MCF 10A (cell line): ENCODE results near the gene ALOX12B. TPM values are rescaled to one million over a fixed set of nuclear protein-coding genes. Genes with fewer than 3 reads are reported as not detected.

ENCODE experiments used
- BruUV-seq: library from RNA; stranded (reverse); fragments of 400-500 nt; replicated peaks from 2 replicates; lab custom pipeline; 2021; lab: Mats Ljungman, UMichigan
- CTCF ChIA-PET: fragments of 300-600 bp; sonication (Branson Sonifier 250); formaldehyde crosslinking; extraction: SDS; loops from one replicate; lab custom pipeline; 2021; ENCODE audit warnings: antibody characterized with exemption, inconsistent platforms; lab: Yijun Ruan, JAX
- POLR2A ChIA-PET: fragments of 300-600, 350-650 bp; sonication (Branson Sonifier 250); formaldehyde crosslinking; extraction: SDS; loops from one replicate; lab custom pipeline; 2020; ENCODE audit warnings: antibody characterized with exemption, inconsistent platforms; lab: Yijun Ruan, JAX
- DNase-seq: peaks from one replicate; pipeline ENCODE4 v3.0.0-alpha.2; 2018; ENCODE audit not compliant: unreplicated experiment
- H3K27ac Mint-ChIP-seq: one replicate; pipeline ENCODE4 v1.8.0; 2022; ENCODE audit warnings: mild to moderate bottlenecking, low read depth, mixed read lengths; ENCODE audit not compliant: unreplicated experiment
- H3K27me3 Mint-ChIP-seq: one replicate; pipeline ENCODE4 v1.8.0; 2022; ENCODE audit warnings: mixed read lengths; ENCODE audit not compliant: insufficient read depth, unreplicated experiment
- H3K36me3 Mint-ChIP-seq: one replicate; pipeline ENCODE4 v1.8.0; 2022; ENCODE audit warnings: mild to moderate bottlenecking, moderate library complexity, mixed read lengths; ENCODE audit not compliant: insufficient read depth, unreplicated experiment
- H3K4me1 Mint-ChIP-seq: one replicate; pipeline ENCODE4 v1.8.0; 2022; ENCODE audit warnings: mixed read lengths; ENCODE audit not compliant: insufficient read depth, unreplicated experiment
- H3K4me3 Mint-ChIP-seq: one replicate; pipeline ENCODE4 v1.8.0; 2022; ENCODE audit warnings: mild to moderate bottlenecking, moderate library complexity, mixed read lengths; ENCODE audit not compliant: unreplicated experiment
- H3K9me3 Mint-ChIP-seq: one replicate; pipeline ENCODE4 v1.8.0; 2022; ENCODE audit warnings: mixed read lengths; ENCODE audit not compliant: unreplicated experiment
- intact Hi-C: fragments of 100-400 bp; cut with micrococcal nuclease; formaldehyde crosslinking; loops from 2 replicates; pipeline ENCODE4 v1.14.1; 2022
- total RNA-seq: library from RNA; stranded (reverse); gene quantifications from 2 replicates; pipeline ENCODE4 v1.2.3, GENCODE V29; 2022
- TF ChIP-seq, protein P1 (sequence below): fragments of 200-600 bp; IDR thresholded peaks from one replicate; pipeline ENCODE4 v1.8.0; 2022; ENCODE audit warnings: antibody characterized with exemption, mild to moderate bottlenecking; ENCODE audit not compliant: unreplicated experiment

The ALOX12B gene
- total RNA-seq, 1 experiment from 2014 or later = 1.3 TPM

GRCh38 chr17:8071496-8071895, 16.0 kb downstream of the ALOX12B start:
- BruUV-seq = no TSS peak
- Mint-ChIP-seq H3K27ac (no peak overlapping the region), H3K4me3 (no peak overlapping the region), H3K36me3 (no peaks in the 10 kb centered on the region), H3K4me1 (peaks cover 21% of the 10 kb centered on the region), H3K9me3 (no peaks in the 10 kb centered on the region), H3K27me3 (peaks cover 23% of the 10 kb centered on the region)
- intact Hi-C loops = loop anchor here (5.0 kb wide), 1 partner anchor 716 kb away; no protein-coding TSS in a partner anchor
- CTCF ChIA-PET = interaction anchor here (0.6 to 8.4 kb wide), 10 partner anchors 9 to 639 kb away, joined by 3 to 106 read pairs (median 4); partner anchors contain the start of gene ALOXE3
- TF ChIP-seq, protein P1, sequence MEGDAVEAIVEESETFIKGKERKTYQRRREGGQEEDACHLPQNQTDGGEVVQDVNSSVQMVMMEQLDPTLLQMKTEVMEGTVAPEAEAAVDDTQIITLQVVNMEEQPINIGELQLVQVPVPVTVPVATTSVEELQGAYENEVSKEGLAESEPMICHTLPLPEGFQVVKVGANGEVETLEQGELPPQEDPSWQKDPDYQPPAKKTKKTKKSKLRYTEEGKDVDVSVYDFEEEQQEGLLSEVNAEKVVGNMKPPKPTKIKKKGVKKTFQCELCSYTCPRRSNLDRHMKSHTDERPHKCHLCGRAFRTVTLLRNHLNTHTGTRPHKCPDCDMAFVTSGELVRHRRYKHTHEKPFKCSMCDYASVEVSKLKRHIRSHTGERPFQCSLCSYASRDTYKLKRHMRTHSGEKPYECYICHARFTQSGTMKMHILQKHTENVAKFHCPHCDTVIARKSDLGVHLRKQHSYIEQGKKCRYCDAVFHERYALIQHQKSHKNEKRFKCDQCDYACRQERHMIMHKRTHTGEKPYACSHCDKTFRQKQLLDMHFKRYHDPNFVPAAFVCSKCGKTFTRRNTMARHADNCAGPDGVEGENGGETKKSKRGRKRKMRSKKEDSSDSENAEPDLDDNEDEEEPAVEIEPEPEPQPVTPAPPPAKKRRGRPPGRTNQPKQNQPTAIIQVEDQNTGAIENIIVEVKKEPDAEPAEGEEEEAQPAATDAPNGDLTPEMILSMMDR = no peak
- DNase-seq = no peak
- POLR2A ChIA-PET = no interaction called here

- no TSS peak for BruUV-seq
- TF ChIP-seq, protein P1 = no peak
- H3K27me3 Mint-ChIP-seq = peaks cover 11% of the 10 kb centered on the region
- H3K4me1 Mint-ChIP-seq = peaks cover 21% of the 10 kb centered on the region
- ChIA-PET CTCF (interaction anchor here (0.6 to 8.4 kb wide), 8 partner anchors 10 to 1432 kb away, joined by 3 to 106 read pairs (median 14); partner anchors contain the start of gene ALOXE3), POLR2A (interaction anchor here (0.6 to 0.9 kb wide), 2 partner anchors 9 to 381 kb away, joined by 3 read pairs; partner anchors contain the start of gene WRAP53)
- no peak overlapping the region for H3K4me3 Mint-ChIP-seq
- H3K36me3 Mint-ChIP-seq = no peaks in the 10 kb centered on the region
- no peaks in the 10 kb centered on the region for H3K9me3 Mint-ChIP-seq
- DNase-seq = no peak
- H3K27ac Mint-ChIP-seq = no peak overlapping the region
- intact Hi-C loops = no loop called here
These were observed 18.0 kb downstream of the ALOX12B start for GRCh38 chr17:8069587-8069860.

DNA sequence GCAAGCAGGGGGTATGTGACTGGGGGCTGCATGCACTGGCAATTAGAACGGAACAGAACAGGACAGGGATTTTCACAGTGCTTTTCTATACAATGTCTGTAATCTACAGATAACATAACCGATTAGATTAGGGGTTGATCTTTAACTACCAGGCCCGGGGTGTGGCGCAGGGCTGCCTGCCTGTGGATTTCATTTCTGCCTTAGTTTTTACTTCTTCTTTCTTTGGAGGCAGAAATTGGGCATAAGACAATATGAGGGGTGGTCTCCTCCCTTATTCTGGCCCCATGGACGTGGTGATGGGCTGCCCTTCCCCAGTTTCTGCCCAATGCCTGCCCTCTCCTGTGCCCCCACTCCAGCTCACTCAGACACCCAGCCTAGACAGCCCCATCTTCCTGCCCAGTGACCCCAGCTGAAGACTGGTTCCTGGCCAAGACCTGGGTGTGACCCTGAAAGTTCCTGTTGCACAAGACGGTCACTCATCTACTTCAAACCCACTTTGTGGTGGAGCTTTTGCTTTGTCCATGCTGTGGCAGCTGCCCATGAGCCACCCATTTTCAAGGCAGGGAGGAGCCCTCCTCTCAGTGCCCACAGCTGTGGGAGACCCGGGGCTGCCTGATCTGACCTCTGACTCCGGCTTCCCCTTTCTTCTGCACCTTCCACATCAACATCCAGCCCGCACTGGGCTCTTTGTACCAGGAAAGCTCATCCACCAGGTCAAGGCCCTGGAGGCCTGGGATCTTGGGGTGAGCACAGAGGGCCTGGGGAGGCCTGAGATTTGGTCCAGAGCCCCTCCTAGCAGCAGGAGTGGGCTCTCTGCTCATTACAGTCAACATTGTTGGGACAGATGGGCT, 18.6 kb downstream of the ALOX12B start:
- H3K27me3 Mint-ChIP-seq = peaks cover 6% of the 10 kb centered on the region
- H3K4me3 Mint-ChIP-seq = no peak overlapping the region
- intact Hi-C loops = no loop called here
- peaks cover 17% of the 10 kb centered on the region for H3K4me1 Mint-ChIP-seq
- H3K9me3 Mint-ChIP-seq = no peaks in the 10 kb centered on the region
- BruUV-seq = no TSS peak
- TF ChIP-seq, protein P1 = no peak
- ChIA-PET POLR2A (interaction anchor here (0.6 kb wide), 1 partner anchor 380 kb away, joined by 3 read pairs; the partner anchor contains the start of gene WRAP53), CTCF (interaction anchor here (0.6 to 8.4 kb wide), 10 partner anchors 9 to 1432 kb away, joined by 3 to 106 read pairs (median 10); partner anchors contain the start of gene ALOXE3)
- no peak for DNase-seq
- H3K27ac Mint-ChIP-seq = no peak overlapping the region
- no peaks in the 10 kb centered on the region for H3K36me3 Mint-ChIP-seq

GRCh38 chr17:8067806-8068205, 19.7 kb downstream of the ALOX12B start:
- H3K27ac Mint-ChIP-seq = no peak overlapping the region
- ChIA-PET POLR2A (no interaction called here), CTCF (interaction anchor here (1.0 to 7.7 kb wide), 3 partner anchors 8 to 43 kb away, joined by 4 to 106 read pairs (median 4); no protein-coding TSS in a partner anchor)
- H3K36me3 Mint-ChIP-seq = no peaks in the 10 kb centered on the region
- peaks cover 4% of the 10 kb centered on the region for H3K27me3 Mint-ChIP-seq
- H3K4me1 Mint-ChIP-seq = peaks cover 9% of the 10 kb centered on the region
- H3K9me3 Mint-ChIP-seq = no peaks in the 10 kb centered on the region
- no TSS peak for BruUV-seq
- no peak overlapping the region for H3K4me3 Mint-ChIP-seq
- intact Hi-C loops = no loop called here
- no peak for DNase-seq
- TF ChIP-seq, protein P1 = no peak
